ENCODE results near the gene FNDC5. TPM values are rescaled to one million over a fixed set of nuclear protein-coding genes. Genes with fewer than 3 reads are reported as not detected.

Gene FNDC5
- total and polyA plus RNA-seq, 8 donors: 4.6 to 13.3 (median 8.9) TPM; not detected in 1

- no peak for TF ChIP-seq CTCF (IDR thresholded peaks at IDR 0.05)
- H3K27me3 ChIP-seq: peaks cover 31 to 71% of the 10 kb centered on the region in 2 donors
Observed at GRCh38 chr1:32884726-32885125, 14.0 kb upstream of the FNDC5 start.

GRCh38 chr1:32884032-32884372 lies 13.3 kb upstream of the FNDC5 start:
- Histone ChIP-seq H3K4me3 (no peak overlapping the region), H3K27ac (no peak overlapping the region), H3K9me3 (no peaks in the 10 kb centered on the region), H3K4me1 (no peaks in the 10 kb centered on the region), H3K36me3 (no peaks in the 10 kb centered on the region), H3K27me3 (peaks cover 31 to 65% of the 10 kb centered on the region in 2 donors)
- ATAC-seq (no peak), DNase-seq (no peak)
- TF ChIP-seq CTCF (IDR thresholded peaks at IDR 0.05): no peak
- intact Hi-C loops (cut with DNase I): no loop called here

More at GRCh38 chr1:32884726-32885125, 14.0 kb upstream of the FNDC5 start:
- ATAC-seq (no peak), DNase-seq (no peak)
- Histone ChIP-seq H3K36me3 (no peaks in the 10 kb centered on the region), H3K4me3 (no peak overlapping the region), H3K27ac (no peak overlapping the region), H3K4me1 (no peaks in the 10 kb centered on the region), H3K9me3 (no peaks in the 10 kb centered on the region)
- intact Hi-C loops (cut with DNase I): no loop called here

- ATAC-seq (no peak), DNase-seq (no peak)
- H3K27ac ChIP-seq: no peak overlapping the region
- H3K4me1 ChIP-seq: no peaks in the 10 kb centered on the region
- intact Hi-C loops (cut with DNase I): no loop called here
- no peaks in the 10 kb centered on the region for H3K36me3 ChIP-seq
- H3K4me3 ChIP-seq: no peak overlapping the region
- no peaks in the 10 kb centered on the region for H3K9me3 ChIP-seq
- no peak for TF ChIP-seq CTCF (IDR thresholded peaks at IDR 0.05)
- H3K27me3 ChIP-seq: peaks cover 31 to 65% of the 10 kb centered on the region in 2 donors
Observed at GRCh38 chr1:32883338-32884031, 12.8 kb upstream of the FNDC5 start.

- no peak overlapping the region for H3K27ac ChIP-seq
- peak in 1 of 4 donors; percentile 61 for DNase-seq
- intact Hi-C loops (cut with DNase I): no loop called here
- H3K4me3 ChIP-seq: no peak overlapping the region
- no peaks in the 10 kb centered on the region for H3K9me3 ChIP-seq
- peaks cover 25 to 64% of the 10 kb centered on the region in 2 donors for H3K27me3 ChIP-seq
- H3K4me1 ChIP-seq: no peaks in the 10 kb centered on the region
- no peak for ATAC-seq
- no peak for TF ChIP-seq CTCF (IDR thresholded peaks at IDR 0.05)
- no peaks in the 10 kb centered on the region for H3K36me3 ChIP-seq
Observed at GRCh38 chr1:32881871-32882850, 11.4 kb upstream of the FNDC5 start.

GRCh38 chr1:32881291-32881690 lies 10.6 kb upstream of the FNDC5 start:
- no peak for ATAC-seq
- Histone ChIP-seq H3K27me3 (peaks cover 16 to 64% of the 10 kb centered on the region in 2 donors), H3K36me3 (no peaks in the 10 kb centered on the region), H3K9me3 (no peaks in the 10 kb centered on the region), H3K4me1 (no peaks in the 10 kb centered on the region), H3K4me3 (no peak overlapping the region), H3K27ac (no peak overlapping the region)
- no peak for TF ChIP-seq CTCF (IDR thresholded peaks at IDR 0.05)
- intact Hi-C loops (cut with DNase I): no loop called here
- no peak for DNase-seq
